HG03457 (cell line): ENCODE measurements around the gene NLRP3.
"Not testable (repeated sequence)": the region's sequence is repeated elsewhere in the genome, so short reads cannot be mapped to it uniquely, and the experiment has no call there.

Source experiments
- ATAC-seq: cut with Tn5 transposase; IDR thresholded peaks from one replicate; pipeline ENCODE4 v1.9.1; 2021; ENCODE audit warnings: moderate number of reproducible peaks; ENCODE audit not compliant: unreplicated experiment

Gene NLRP3

GRCh38 chr1:247468481-247469140 is 52.6 kb downstream of the NLRP3 start:
- no peak for ATAC-seq

- no peak for ATAC-seq
Measured at GRCh38 chr1:247469141-247469535, 53.2 kb downstream of the NLRP3 start.

- not testable (repeated sequence) for ATAC-seq
Measured at GRCh38 chr1:247470942-247471429, 55.0 kb downstream of the NLRP3 start.

GRCh38 chr1:247471445-247472016 is 55.6 kb downstream of the NLRP3 start:
- ATAC-seq, result no peak

- ATAC-seq, result no peak
Measured at GRCh38 chr1:247472035-247472434, 56.1 kb downstream of the NLRP3 start.

GRCh38 chr1:247474367-247474766 is 58.4 kb downstream of the NLRP3 start:
- no peak for ATAC-seq

- no peak for ATAC-seq
Measured at GRCh38 chr1:247475793-247476192, 59.8 kb downstream of the NLRP3 start.

GRCh38 chr1:247476328-247477058 is 60.5 kb downstream of the NLRP3 start:
- not testable (repeated sequence) for ATAC-seq

GRCh38 chr1:247482747-247483146 is 66.8 kb downstream of the NLRP3 start:
- ATAC-seq, result no peak

GRCh38 chr1:247487057-247487456 is 71.1 kb downstream of the NLRP3 start:
- peak; percentile 76 for ATAC-seq

GRCh38 chr1:247491328-247491727 is 75.4 kb downstream of the NLRP3 start:
- ATAC-seq, result no peak

- no peak for ATAC-seq
Measured at GRCh38 chr1:247493106-247493505, 77.1 kb downstream of the NLRP3 start.

GRCh38 chr1:247494767-247495166 is 78.8 kb downstream of the NLRP3 start:
- ATAC-seq, result no peak

- ATAC-seq, result no peak
Measured at GRCh38 chr1:247496581-247497285, 80.8 kb downstream of the NLRP3 start.
